ENCODE measurements around the gene PLK1. TPM values are rescaled to one million over a fixed set of nuclear protein-coding genes. Genes with fewer than 3 reads are reported as not detected.
A peak's percentile ranks its signal among the peaks of the same experiment; 100 is the strongest.
"Not testable (repeated sequence)": the region's sequence is repeated elsewhere in the genome, so short reads cannot be mapped to it uniquely, and the experiment has no call there.

Gene PLK1
- total RNA-seq (10 to 100 TPM in 2 of 5 donors, 1 to 10 TPM in 2, under 1 TPM in 1; 0.58 to 35.9 (median 6.8) TPM), polyA plus RNA-seq (1 to 10 TPM; 2.9 to 8.2 (median 6.4) TPM)
- long read RNA-seq, donor 1, partial matches to known transcripts = 0 of 3 reads
- long read RNA-seq, donor 1, other reads (novel, unspliced or antisense) = 0 of 3 reads
- long read RNA-seq, donor 2, partial matches to known transcripts = 5 of 9 reads
- long read RNA-seq, donor 2, other reads (novel, unspliced or antisense) = 0 of 9 reads
- long read RNA-seq, donor 3, partial matches to known transcripts = 0 of 1 reads
- long read RNA-seq, donor 3, other reads (novel, unspliced or antisense) = 0 of 1 reads
- long read RNA-seq, donor 4 = 0 reads
- long read RNA-seq, donor 5, partial matches to known transcripts = 0 of 1 reads
- long read RNA-seq, donor 5, other reads (novel, unspliced or antisense) = 0 of 1 reads
- long read RNA-seq, donor 6, transcript PLK1-201 (10 exons, 2,227 nt) = major isoform, 7 of 7 reads
- long read RNA-seq, donor 6, partial matches to known transcripts = 0 of 7 reads
- long read RNA-seq, donor 6, other reads (novel, unspliced or antisense) = 0 of 7 reads
- long read RNA-seq, donor 7, partial matches to known transcripts = 0 of 2 reads
- long read RNA-seq, donor 7, other reads (novel, unspliced or antisense) = 0 of 2 reads
- long read RNA-seq, donor 8, full-length matches to known transcripts = 6 of 6 reads
- long read RNA-seq, donor 8, partial matches to known transcripts = 0 of 6 reads
- long read RNA-seq, donor 8, other reads (novel, unspliced or antisense) = 0 of 6 reads
- long read RNA-seq, donor 9, partial matches to known transcripts = 0 of 1 reads
- long read RNA-seq, donor 9, other reads (novel, unspliced or antisense) = 0 of 1 reads
- long read RNA-seq, donor 10 = 0 reads

DNA sequence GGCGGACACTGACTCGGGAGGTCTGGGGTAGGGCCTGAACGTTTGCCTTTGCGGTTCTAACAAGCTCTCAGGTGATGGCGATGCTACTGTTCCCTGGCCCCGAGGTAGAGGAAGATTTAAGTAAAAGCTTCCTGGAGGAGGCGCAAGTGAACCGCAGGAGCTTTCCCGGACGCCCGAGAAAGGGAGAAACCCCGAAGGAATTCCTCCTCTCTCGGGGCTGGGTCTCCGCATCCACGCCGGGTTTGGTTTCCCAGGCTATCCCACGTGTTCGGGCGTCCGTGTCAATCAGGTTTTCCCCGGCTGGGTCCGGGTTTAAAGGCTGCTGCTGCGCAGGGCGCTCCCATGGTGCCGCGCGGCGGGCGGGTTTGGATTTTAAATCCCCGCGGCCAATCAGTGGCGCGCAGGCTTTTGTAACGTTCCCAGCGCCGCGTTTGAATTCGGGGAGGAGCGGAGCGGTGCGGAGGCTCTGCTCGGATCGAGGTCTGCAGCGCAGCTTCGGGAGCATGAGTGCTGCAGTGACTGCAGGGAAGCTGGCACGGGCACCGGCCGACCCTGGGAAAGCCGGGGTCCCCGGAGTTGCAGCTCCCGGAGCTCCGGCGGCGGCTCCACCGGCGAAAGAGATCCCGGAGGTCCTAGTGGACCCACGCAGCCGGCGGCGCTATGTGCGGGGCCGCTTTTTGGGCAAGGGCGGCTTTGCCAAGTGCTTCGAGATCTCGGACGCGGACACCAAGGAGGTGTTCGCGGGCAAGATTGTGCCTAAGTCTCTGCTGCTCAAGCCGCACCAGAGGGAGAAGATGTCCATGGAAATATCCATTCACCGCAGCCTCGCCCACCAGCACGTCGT is at the start of gene PLK1:
Gene PLK1 (plus strand): TSS at position 460 of the 844 bp plus-strand sequence. CDS start 44 bp downstream, at position 504.
- H3K9me3 ChIP-seq = no peaks in the 10 kb centered on the region
- peaks cover 6 to 50% (median 48%) of the 10 kb centered on the region in 4 donors for H3K36me3 ChIP-seq
- peak within 1 kb of the TSS; percentile 45 to 67 (median 57) for H3K4me3 ChIP-seq
- intact Hi-C loops (cut with DNase I; ENCODE audit: low total_unique reads) = no loop called here
- 0 to 2% (median 1%) methylated on average over 33 to 75 of the region's 75 CpGs for WGBS, 5 donors
- no peaks in the 10 kb centered on the region for H3K27me3 ChIP-seq
- DNase-seq = peak; percentile 79 to 95
- no peak for TF ChIP-seq POLR2A (IDR thresholded peaks at IDR 0.05)
- TF ChIP-seq, protein P1, sequence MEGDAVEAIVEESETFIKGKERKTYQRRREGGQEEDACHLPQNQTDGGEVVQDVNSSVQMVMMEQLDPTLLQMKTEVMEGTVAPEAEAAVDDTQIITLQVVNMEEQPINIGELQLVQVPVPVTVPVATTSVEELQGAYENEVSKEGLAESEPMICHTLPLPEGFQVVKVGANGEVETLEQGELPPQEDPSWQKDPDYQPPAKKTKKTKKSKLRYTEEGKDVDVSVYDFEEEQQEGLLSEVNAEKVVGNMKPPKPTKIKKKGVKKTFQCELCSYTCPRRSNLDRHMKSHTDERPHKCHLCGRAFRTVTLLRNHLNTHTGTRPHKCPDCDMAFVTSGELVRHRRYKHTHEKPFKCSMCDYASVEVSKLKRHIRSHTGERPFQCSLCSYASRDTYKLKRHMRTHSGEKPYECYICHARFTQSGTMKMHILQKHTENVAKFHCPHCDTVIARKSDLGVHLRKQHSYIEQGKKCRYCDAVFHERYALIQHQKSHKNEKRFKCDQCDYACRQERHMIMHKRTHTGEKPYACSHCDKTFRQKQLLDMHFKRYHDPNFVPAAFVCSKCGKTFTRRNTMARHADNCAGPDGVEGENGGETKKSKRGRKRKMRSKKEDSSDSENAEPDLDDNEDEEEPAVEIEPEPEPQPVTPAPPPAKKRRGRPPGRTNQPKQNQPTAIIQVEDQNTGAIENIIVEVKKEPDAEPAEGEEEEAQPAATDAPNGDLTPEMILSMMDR (IDR thresholded peaks at IDR 0.05) = peak in 3 of 7 experiments; percentile 13 to 46 (median 25)
- peak in 1 of 3 donors; percentile 27 for TF ChIP-seq POLR2AphosphoS5 (IDR thresholded peaks at IDR 0.05)
- no peak for TF ChIP-seq EP300 (IDR thresholded peaks at IDR 0.05)
- peaks cover 10 to 32% (median 19%) of the 10 kb centered on the region in 4 donors for H3K4me1 ChIP-seq
- H3K27ac ChIP-seq = peak within 1 kb of the TSS; percentile 23 to 68 (median 35)

DNA sequence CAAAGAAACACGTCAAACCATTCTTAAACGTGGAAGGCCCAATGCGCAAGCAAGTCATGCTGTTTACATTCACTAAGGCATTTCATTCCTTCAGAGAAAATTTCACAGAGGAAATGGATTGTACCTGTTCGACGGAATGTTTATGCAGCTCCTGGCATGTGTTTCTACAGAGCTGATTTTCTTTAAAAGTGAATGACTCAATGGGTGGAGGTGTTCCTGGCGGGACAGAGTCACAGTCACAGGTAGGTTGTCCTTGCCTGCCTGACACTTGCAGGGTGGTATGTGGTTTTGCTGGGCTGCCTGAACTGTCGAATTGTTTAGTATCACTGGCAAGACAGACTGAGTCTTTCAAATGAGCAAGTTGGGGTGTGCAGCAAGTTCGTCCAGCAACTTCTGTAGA is 49.2 kb upstream of the PLK1 start:
- intact Hi-C loops (cut with DNase I; ENCODE audit: low total_unique reads) = no loop called here
- Histone ChIP-seq H3K36me3 (peaks cover 42 to 89% (median 83%) of the 10 kb centered on the region in 4 donors), H3K27ac (no peak overlapping the region), H3K4me3 (no peak overlapping the region), H3K9me3 (no peaks in the 10 kb centered on the region), H3K27me3 (no peaks in the 10 kb centered on the region), H3K4me1 (no peaks in the 10 kb centered on the region)
- 87 to 94% (median 93%) methylated on average over 8 of the region's 8 CpGs for WGBS, 5 donors
- TF ChIP-seq EP300 (IDR thresholded peaks at IDR 0.05) (no peak), POLR2AphosphoS5 (IDR thresholded peaks at IDR 0.05) (no peak), POLR2A (IDR thresholded peaks at IDR 0.05) (no peak)
- TF ChIP-seq, protein P1 (IDR thresholded peaks at IDR 0.05) = no peak
- DNase-seq = no peak

DNA sequence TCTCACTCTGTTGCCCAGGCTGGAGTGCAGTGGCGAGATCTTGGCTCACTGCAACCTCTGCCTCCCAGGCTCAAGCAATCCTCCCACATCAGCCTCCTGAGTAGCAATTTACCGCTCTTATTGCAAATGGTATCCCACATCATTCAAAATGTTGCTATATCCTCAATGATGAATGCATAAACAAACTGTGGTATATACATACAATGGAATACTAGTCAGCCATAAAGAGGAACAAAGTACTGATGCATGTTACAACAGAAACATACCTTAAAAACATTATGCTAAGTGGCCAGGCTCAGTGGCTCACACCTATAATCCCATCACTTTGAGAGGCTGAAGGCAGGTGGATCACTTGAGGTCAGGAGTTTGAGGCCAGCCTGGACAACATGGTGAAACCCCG is 46.8 kb upstream of the PLK1 start:
- intact Hi-C loops (cut with DNase I; ENCODE audit: low total_unique reads) = not testable (repeated sequence)
- WGBS, 5 donors = 94 to 100% (median 99%) methylated on average over 3 of the region's 3 CpGs
- peaks cover 22 to 89% (median 82%) of the 10 kb centered on the region in 4 donors for H3K36me3 ChIP-seq

DNA sequence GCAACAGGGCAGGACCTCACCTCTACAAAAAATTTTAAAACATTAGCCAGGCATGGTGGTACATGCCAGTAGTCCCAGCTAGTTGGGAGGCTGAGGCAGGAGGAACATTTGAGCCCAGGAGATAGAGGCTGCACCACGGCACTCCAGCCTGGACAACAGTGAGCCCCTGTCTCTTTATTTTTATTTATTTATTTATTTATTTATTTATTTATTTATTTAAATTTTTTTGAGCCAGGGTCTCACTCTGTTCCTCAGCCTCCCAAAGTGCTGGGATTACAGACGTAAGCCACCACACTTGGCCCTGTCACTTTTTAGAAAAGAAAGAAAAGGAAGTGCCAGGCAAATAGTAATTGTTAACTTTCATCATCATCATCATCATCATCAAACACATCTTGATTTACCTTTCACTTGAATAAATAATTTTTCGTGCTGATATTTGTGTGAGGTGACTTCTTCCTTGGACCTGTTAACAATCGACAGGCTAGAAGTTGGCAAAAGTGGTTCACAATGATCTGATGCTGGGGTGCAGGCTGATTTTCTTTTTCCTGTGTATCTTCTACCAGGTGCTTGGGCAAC is 44.1 kb upstream of the PLK1 start:
- TF ChIP-seq, protein P1 (IDR thresholded peaks at IDR 0.05) = no peak
- TF ChIP-seq EP300 (IDR thresholded peaks at IDR 0.05) (no peak), POLR2A (IDR thresholded peaks at IDR 0.05) (no peak), POLR2AphosphoS5 (IDR thresholded peaks at IDR 0.05) (no peak)

More for the DNA sequence above, 46.8 kb upstream of the PLK1 start:
- H3K4me1 ChIP-seq, H3K27me3 ChIP-seq, H3K27ac ChIP-seq, DNase-seq, H3K9me3 ChIP-seq, H3K4me3 ChIP-seq: not testable (repeated sequence)

More for the DNA sequence above, 44.1 kb upstream of the PLK1 start:
- Histone ChIP-seq H3K27me3 (no peaks in the 10 kb centered on the region), H3K27ac (no peak overlapping the region), H3K4me1 (peaks cover 0 to 5% (median 2%) of the 10 kb centered on the region in 4 donors), H3K36me3 (peaks cover 6 to 78% (median 75%) of the 10 kb centered on the region in 4 donors), H3K4me3 (no peak overlapping the region), H3K9me3 (no peaks in the 10 kb centered on the region)
- intact Hi-C loops (cut with DNase I; ENCODE audit: low total_unique reads) = no loop called here
- 90 to 97% (median 96%) methylated on average over 4 of the region's 4 CpGs for WGBS, 5 donors
- DNase-seq = no peak
